ENCODE data around the gene MRPL23. TPM values are rescaled to one million over a fixed set of nuclear protein-coding genes. Genes with fewer than 3 reads are reported as not detected.

The MRPL23 gene
- total and polyA plus RNA-seq, 2 of the 13 experiments (the other 11 are each of a cell fraction or from before 2014, with no cell fraction given): 67.8 to 123 TPM

DNA sequence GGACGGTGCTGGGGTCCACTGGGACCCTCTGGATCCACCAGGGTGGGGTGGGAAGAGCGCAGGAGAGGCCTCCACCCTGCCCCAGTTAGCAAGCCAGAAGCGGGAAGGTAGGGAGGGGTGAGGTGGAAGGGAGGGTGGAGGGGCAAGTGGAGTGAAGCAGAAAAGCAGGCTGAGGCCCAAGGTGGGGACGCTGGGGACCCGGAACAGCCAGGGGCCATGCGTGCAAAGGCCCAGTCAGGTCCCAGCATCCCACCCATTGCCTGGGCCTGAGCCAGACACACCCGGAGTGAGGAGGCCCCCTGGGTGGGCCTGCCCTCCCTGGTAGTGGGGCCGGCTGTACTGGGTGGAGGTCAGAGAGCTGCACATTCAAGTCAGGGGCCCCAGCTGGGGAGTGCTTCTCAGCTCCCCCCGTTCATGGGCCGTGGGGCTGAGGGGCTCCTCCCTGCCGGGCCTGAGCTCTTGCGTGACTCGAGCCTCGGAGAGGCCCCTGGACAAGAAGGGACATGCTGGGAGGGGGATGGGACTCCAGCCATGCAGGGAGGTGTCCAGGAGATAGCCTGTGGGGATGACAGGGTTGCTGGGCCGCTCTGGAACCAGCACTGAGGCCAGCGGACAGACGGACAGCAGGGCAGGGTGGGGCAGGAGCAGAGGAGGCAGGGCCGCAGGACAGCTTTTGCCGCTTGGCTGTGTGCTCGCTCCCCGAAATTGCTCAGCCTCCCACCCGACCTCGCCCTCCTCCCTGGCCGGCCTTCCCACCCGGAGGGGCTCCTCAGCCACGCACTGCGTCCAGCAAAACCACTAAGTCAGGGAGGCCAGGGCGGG is 19.9 kb upstream of the MRPL23 start:
- no peak for DNase-seq (ENCODE audit: low spot score)
- TF ChIP-seq MIER2 (CRISPR knock-in tag; IDR thresholded peaks at IDR 0.05): no peak
- no peak for TF ChIP-seq SRSF4 (IDR thresholded peaks at IDR 0.05; ENCODE audit: low read depth, low read length, poor library complexity, severe bottlenecking)
- TF ChIP-seq HOMEZ (CRISPR knock-in tag; IDR thresholded peaks at IDR 0.05; ENCODE audit: low read depth): no peak
- no peak for TF ChIP-seq ZNF629 (CRISPR knock-in tag; conservative IDR thresholded peaks at IDR 0.05)
- TF ChIP-seq, protein P1, sequence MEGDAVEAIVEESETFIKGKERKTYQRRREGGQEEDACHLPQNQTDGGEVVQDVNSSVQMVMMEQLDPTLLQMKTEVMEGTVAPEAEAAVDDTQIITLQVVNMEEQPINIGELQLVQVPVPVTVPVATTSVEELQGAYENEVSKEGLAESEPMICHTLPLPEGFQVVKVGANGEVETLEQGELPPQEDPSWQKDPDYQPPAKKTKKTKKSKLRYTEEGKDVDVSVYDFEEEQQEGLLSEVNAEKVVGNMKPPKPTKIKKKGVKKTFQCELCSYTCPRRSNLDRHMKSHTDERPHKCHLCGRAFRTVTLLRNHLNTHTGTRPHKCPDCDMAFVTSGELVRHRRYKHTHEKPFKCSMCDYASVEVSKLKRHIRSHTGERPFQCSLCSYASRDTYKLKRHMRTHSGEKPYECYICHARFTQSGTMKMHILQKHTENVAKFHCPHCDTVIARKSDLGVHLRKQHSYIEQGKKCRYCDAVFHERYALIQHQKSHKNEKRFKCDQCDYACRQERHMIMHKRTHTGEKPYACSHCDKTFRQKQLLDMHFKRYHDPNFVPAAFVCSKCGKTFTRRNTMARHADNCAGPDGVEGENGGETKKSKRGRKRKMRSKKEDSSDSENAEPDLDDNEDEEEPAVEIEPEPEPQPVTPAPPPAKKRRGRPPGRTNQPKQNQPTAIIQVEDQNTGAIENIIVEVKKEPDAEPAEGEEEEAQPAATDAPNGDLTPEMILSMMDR (CRISPR knock-in tag; IDR thresholded peaks at IDR 0.05): no peak
- TF ChIP-seq CREBL2 (CRISPR knock-in tag; IDR thresholded peaks at IDR 0.05; ENCODE audit: borderline replicate concordance): no peak
- TF ChIP-seq, protein P2, sequence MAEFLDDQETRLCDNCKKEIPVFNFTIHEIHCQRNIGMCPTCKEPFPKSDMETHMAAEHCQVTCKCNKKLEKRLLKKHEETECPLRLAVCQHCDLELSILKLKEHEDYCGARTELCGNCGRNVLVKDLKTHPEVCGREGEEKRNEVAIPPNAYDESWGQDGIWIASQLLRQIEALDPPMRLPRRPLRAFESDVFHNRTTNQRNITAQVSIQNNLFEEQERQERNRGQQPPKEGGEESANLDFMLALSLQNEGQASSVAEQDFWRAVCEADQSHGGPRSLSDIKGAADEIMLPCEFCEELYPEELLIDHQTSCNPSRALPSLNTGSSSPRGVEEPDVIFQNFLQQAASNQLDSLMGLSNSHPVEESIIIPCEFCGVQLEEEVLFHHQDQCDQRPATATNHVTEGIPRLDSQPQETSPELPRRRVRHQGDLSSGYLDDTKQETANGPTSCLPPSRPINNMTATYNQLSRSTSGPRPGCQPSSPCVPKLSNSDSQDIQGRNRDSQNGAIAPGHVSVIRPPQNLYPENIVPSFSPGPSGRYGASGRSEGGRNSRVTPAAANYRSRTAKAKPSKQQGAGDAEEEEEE (CRISPR knock-in tag; IDR thresholded peaks at IDR 0.05; ENCODE audit: borderline replicate concordance): no peak
- no peak for TF ChIP-seq ZNF781 (CRISPR knock-in tag; IDR thresholded peaks at IDR 0.05; ENCODE audit: borderline replicate concordance, not compliant biosample characterization)
- TF ChIP-seq, protein P3, sequence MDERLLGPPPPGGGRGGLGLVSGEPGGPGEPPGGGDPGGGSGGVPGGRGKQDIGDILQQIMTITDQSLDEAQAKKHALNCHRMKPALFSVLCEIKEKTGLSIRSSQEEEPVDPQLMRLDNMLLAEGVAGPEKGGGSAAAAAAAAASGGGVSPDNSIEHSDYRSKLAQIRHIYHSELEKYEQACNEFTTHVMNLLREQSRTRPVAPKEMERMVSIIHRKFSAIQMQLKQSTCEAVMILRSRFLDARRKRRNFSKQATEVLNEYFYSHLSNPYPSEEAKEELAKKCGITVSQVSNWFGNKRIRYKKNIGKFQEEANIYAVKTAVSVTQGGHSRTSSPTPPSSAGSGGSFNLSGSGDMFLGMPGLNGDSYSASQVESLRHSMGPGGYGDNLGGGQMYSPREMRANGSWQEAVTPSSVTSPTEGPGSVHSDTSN (CRISPR knock-in tag; IDR thresholded peaks at IDR 0.05): no peak
- TF ChIP-seq THAP11 (CRISPR knock-in tag; IDR thresholded peaks at IDR 0.05): no peak
- no peak for TF ChIP-seq CENPX (CRISPR knock-in tag; IDR thresholded peaks at IDR 0.05)

More for the DNA sequence above, 19.9 kb upstream of the MRPL23 start:
- H3K27ac ChIP-seq (ENCODE audit: extremely low read length, insufficient read depth, low read length): no peak overlapping the region
- FAIRE-seq (no peak), ATAC-seq (no peak)
- peaks cover 29 to 82% of the 10 kb centered on the region in 2 experiments for H3K27me3 ChIP-seq (ENCODE audit: control insufficient read depth in 1 of 2, insufficient read depth in 2 of 2, low read length in 2 of 2)
- no peak overlapping the region for H2AFZ ChIP-seq (ENCODE audit: low read length)
- in situ Hi-C loops (cut with HindIII; ENCODE audit: extremely low pct_ligation_motif_present, low pct_unique_long_range_greater_than_20kb): no loop called here
- intact Hi-C loops (cut with micrococcal nuclease; ENCODE audit: unreplicated experiment): no loop called here
- BruUV-seq (replicated peaks): no TSS peak
- H3K4me3 ChIP-seq (replicated peaks in 1 of 3; ENCODE audit: insufficient read depth in 1 of 3, low read depth in 2 of 3, low read length in 3 of 3): no peak overlapping the region
- ChIA-PET CTCF (ENCODE audit: low intra/inter-chr PET ratio, low total read pairs) (no interaction called here), POLR2A (no interaction called here)
- H3K4me2 ChIP-seq (ENCODE audit: low read depth, low read length): no peak overlapping the region
- no peaks in the 10 kb centered on the region for H4K20me1 ChIP-seq (ENCODE audit: insufficient read depth, low read length)
- H3K36me3 ChIP-seq (replicated peaks in 1 of 2; ENCODE audit: control insufficient read depth in 1 of 2, insufficient read depth in 2 of 2, low read length in 2 of 2): no peaks in the 10 kb centered on the region
- WGBS (ENCODE audit: low lambda C conversion rate): 30% methylated on average over 11 of the region's 28 CpGs
- no peaks in the 10 kb centered on the region for H3K9me3 ChIP-seq (ENCODE audit: low read length)
- no peaks in the 10 kb centered on the region for H3K4me1 ChIP-seq (ENCODE audit: insufficient read depth, low read length)
- H3K9ac ChIP-seq (ENCODE audit: insufficient read depth, low read depth, low read length): no peak overlapping the region
- H3K79me2 ChIP-seq (ENCODE audit: insufficient read depth, low read length): no peaks in the 10 kb centered on the region

Data from HepG2 (cell line).